H1 (cell line): ENCODE measurements around the gene BTK. TPM values are rescaled to one million over a fixed set of nuclear protein-coding genes. Genes with fewer than 3 reads are reported as not detected.

ENCODE experiments used
- polyA plus RNA-seq, 7 experiments: library from polyadenylated mRNA; depleted of rRNA in 3 of 7; stranded (reverse) in 5 of 7; unstranded in 2 of 7; fragments of >200 nt in 5 of 7; fragments of 200-250 nt in 2 of 7; gene quantifications; 1 replicate in 5 of 7; 2 replicates in 1 of 7; 4 replicates in 1 of 7; pipeline versions ENCODE4 v1.2.1 to v1.2.3, GENCODE V29; 2011 to 2013; ENCODE audit warnings: missing spikeins in 2 of 7, mixed read lengths in 2 of 7
- small RNA-seq: library from polyadenylated mRNA; stranded (forward); fragments of <200 nt; extraction: miRNeasy Mini kit (QIAGEN cat#:217004); gene quantifications from one replicate; pipeline ENCODE3, GENCODE V24; 2013; ENCODE audit not compliant: insufficient read depth
- total RNA-seq: library from RNA; stranded (reverse); fragmentation: NEBNext Ultra II Directional; extraction: Animal tissue kit (Norgen Biotek cat#: 25700); gene quantifications from 2 replicates; pipeline ENCODE4 v1.2.1, GENCODE V29; 2021

BTK gene
- total and polyA plus RNA-seq, 2 of the 8 experiments (the other 6 are each of a cell fraction or from before 2014, with no cell fraction given): 0.06 to 0.20 TPM

Small RNA genes within 50 kb of the gene (small RNA-seq; reads per million reads assigned to genes)
- gene RNU6-934P: not detected

Other genes starting within 250 kb of the BTK start
- 0.20 and 0.25 TPM in 2 replicates for gene DRP2, start 166.4 kb downstream of the BTK start, total RNA-seq
- gene DRP2, start 166.4 kb downstream of the BTK start, polyA plus RNA-seq (2011; rRNA removed): 0.18 and 0.24 TPM in 2 replicates
- not detected in 2 replicates for gene TAF7L, start 94.9 kb downstream of the BTK start, total RNA-seq
- not detected in 2 replicates for gene TAF7L, start 94.9 kb downstream of the BTK start, polyA plus RNA-seq (2011; rRNA removed)
- gene TIMM8A, start 37.4 kb downstream of the BTK start, total RNA-seq: 38.0 and 38.1 TPM in 2 replicates
- 16.1 and 16.6 TPM in 2 replicates for gene TIMM8A, start 37.4 kb downstream of the BTK start, polyA plus RNA-seq (2011; rRNA removed)
- gene RPL36A, start 4.8 kb upstream of the BTK start, total RNA-seq: 271 and 309 TPM in 2 replicates
- 985 and 1,587 TPM in 2 replicates for gene RPL36A, start 4.8 kb upstream of the BTK start, polyA plus RNA-seq (2011; rRNA removed)
- 39.2 and 47.3 TPM in 2 replicates for gene GLA, start 21.7 kb upstream of the BTK start, total RNA-seq
- 21.9 and 33.6 TPM in 2 replicates for gene GLA, start 21.7 kb upstream of the BTK start, polyA plus RNA-seq (2011; rRNA removed)
- gene HNRNPH2, start 22.0 kb upstream of the BTK start, total RNA-seq: 62.6 and 66.7 TPM in 2 replicates
- gene HNRNPH2, start 22.0 kb upstream of the BTK start, polyA plus RNA-seq (2011; rRNA removed): 14.7 and 27.7 TPM in 2 replicates
- 14.5 and 15.4 TPM in 2 replicates for gene ARMCX4, start 99.3 kb upstream of the BTK start, total RNA-seq
- 3.2 and 3.7 TPM in 2 replicates for gene ARMCX4, start 99.3 kb upstream of the BTK start, polyA plus RNA-seq (2011; rRNA removed)
- 29.1 and 29.2 TPM in 2 replicates for gene ARMCX1, start 164.4 kb upstream of the BTK start, total RNA-seq
- 9.8 and 12.5 TPM in 2 replicates for gene ARMCX1, start 164.4 kb upstream of the BTK start, polyA plus RNA-seq (2011; rRNA removed)
- gene ARMCX6, start 231.8 kb upstream of the BTK start, total RNA-seq: 36.6 and 40.0 TPM in 2 replicates
- 18.3 and 24.9 TPM in 2 replicates for gene ARMCX6, start 231.8 kb upstream of the BTK start, polyA plus RNA-seq (2011; rRNA removed)
- gene ARMCX3, start 237.0 kb upstream of the BTK start, total RNA-seq: 19.5 and 20.3 TPM in 2 replicates
- 7.4 and 7.6 TPM in 2 replicates for gene ARMCX3, start 237.0 kb upstream of the BTK start, polyA plus RNA-seq (2011; rRNA removed)